T47D (cell line): ENCODE measurements around the gene LILRB5.
"Not testable (repeated sequence)": the region's sequence is repeated elsewhere in the genome, so short reads cannot be mapped to it uniquely, and the experiment has no call there.

ENCODE experiments used
- DNase-seq, 2 experiments: peaks; one replicate each; pipeline versions ENCODE4 v3.0.0 to v3.0.0-alpha.2; 2011 to 2012; ENCODE audit warnings: low read depth in 1 of 2, low spot score in 1 of 2
- JUND ChIP-seq: IDR thresholded peaks from 2 replicates; pipeline ENCODE4 v1.6.1; 2012; ENCODE audit warnings: low read depth
- in situ Hi-C: cut with HindIII; loops from 2 replicates; pipeline ENCODE4 v1.10.0; 2016; ENCODE audit warnings: low sequenced_read_pairs, low pct_unique_long_range_greater_than_20kb

LILRB5 gene

DNA sequence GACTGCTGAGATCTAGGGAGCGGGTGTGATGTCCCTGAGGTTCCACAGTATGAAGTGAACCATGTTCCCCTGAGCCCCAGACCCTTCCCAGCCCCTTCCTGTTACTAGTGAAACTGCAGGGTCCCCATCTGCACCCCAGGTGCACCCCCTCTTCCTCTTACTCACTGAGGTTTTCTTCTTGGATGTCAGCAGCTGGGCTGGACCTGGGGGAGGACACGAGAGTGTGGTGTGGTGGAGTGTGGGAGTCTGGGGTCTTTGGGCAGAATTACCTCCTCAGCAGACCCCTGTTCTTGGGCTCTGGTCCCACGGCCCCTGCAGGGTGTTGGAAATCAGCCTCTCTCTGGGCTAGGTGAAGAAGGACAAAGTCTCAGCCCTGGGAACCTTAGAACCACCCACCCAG lies 11.1 kb downstream of the LILRB5 start:
- TF ChIP-seq JUND: no peak
- no peak for DNase-seq
- in situ Hi-C loops: no loop called here

DNA sequence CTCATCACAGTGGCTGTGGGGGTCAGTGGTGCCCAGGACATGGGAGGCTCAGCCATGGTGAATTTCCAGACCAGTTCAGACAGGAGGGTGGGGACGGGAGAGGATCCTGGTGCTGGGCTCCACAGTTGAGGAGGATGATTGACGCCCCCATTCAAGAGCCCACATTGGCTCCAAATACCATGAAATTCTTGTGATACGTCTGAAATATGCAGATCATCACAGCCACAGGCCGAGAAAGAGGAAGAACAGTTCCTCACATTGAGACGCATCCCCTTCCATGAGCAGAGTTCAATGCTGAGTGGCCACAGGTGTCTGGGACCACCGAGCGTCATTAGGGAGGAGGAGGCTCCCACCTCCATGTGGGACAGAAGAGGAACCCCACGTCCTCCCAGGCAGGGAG lies 13.3 kb downstream of the LILRB5 start:
- DNase-seq, in situ Hi-C loops: not testable (repeated sequence)

DNA sequence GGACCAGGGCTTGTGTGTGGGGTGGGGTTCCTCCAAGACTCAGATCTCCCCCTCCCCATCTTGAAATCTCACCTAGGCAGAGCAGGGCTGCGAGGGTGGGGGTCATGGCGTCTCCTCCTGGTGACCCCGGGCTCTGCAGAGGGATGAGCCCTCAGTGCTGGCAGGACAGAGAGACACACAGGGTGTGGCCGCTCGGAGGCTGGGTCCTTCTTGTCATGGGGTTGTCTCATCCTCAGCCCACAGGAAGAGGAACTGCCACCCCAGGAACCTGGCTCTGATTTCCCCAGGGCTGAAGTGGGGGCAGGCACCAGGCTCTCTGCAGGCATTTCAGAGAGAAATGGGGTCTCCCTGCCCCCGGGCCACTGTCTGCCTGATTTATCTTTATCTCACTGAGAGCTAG lies 14.4 kb downstream of the LILRB5 start, which contains the start of gene LILRA6:
Gene LILRA6 (minus strand): TSS at position 145 of the 400 bp plus-strand sequence.
- not testable (repeated sequence) for DNase-seq

DNA sequence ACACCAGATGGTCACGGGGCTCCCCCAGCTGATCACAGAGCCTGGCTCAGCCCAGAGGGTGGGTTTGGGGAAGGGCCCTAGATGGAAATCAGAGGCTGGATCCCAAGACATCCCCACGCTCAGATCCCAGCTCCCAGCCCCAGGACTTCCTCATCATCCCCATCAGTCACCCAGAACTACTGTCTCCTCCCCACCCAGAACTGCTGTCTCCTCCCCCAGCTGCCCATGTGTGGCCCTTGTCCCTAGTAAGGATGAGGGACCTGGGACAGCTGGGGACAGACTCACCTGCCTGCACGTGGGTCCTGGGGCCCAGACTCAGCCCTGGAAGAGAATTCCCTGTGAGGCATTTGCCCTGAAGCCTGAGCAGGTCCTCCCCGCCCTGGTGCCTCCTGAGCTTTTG lies 14.8 kb downstream of the LILRB5 start:
- DNase-seq, in situ Hi-C loops: not testable (repeated sequence)

More for the DNA sequence above, 14.4 kb downstream of the LILRB5 start, which contains the start of gene LILRA6:
- in situ Hi-C loops: not testable (repeated sequence)

DNA sequence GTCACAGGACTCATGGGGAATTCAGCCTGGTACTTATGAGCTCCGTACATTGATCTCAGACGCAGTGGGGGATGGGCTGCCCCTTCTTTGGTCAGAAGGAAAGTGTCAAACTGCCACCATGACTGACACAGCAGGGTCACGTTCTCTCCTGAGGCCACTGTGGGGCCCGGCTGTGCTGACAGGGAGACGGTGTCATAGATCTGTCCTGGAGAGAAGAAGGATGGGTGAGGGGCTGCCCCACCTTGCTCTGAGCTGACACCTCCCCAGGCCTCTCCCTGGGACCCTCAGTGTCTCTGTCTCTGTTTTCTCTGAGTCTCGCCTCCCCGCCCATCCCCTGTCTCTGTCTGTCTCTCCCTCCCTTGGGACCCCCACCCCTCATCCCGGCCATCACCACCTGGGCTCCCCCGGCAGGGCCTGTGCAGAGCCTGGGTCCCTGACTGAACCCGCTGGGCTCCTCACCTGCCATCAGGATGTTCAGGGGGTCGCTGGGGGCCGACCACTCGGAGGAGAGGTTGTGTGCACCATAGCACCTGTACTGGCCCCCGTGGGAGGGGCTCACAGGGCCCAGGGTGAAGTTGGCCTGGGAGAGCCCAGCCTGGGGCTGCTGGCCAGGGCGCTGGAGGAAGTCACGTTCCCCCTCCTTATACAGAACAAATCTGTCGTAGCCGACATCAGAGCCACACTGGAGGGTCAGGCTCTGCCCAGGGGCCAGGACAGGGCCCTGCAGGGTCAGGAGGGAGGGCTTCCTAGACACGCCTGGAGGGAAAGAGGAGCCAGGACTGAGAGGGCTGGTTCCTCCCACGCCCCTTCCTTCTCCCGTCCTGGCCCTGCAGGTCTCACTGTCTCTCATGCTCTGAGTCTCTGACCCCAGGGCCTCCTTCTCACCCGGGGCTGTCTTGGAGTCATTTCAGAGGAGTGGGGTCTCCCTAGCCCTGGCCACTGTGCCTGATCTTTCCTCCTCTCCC lies 16.4 kb downstream of the LILRB5 start:
- DNase-seq, in situ Hi-C loops: not testable (repeated sequence)

DNA sequence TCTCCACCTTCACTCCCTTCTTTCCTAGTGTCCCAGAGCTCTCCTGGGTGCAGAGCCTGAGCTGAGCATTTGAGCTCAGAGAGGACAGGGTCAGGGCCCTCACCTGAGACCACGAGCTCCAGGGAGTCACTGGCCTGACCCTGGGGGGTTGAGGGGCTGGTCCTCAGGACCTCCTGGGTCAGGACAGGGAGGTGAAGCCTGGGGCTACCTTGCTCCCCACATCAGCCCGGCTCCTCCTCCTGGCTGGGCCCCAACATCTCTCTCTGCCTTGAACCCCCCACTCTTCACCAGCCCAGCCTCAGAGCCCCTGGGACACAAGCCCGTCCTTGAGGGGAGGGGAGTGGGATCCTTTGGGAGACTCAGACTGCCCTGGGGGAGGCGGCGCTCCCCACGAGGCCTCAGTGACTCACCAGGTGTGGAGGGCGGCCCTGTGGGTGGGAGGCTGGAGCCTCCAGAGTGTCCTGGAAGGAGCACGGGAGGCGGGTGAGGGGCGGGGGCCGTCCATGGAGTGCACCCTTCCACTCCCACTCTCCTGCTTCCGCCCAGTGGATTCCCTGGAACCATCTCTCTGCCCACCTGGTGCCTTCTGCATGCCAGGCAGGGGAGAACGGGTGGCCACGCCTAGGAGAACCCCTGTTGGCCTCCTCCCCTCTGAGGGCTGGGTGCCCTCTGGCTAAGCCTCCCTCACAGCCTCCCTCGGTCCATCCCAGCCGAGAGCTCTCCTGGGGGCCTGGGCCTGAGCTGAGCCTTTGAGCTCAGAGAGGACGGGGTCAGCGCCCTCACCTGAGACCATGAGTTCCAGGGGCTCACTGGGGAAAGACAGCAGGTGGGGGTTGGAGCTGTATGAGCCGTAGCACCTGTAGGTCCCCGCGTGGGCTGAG lies 17.3 kb downstream of the LILRB5 start:
- DNase-seq, in situ Hi-C loops: not testable (repeated sequence)

DNA sequence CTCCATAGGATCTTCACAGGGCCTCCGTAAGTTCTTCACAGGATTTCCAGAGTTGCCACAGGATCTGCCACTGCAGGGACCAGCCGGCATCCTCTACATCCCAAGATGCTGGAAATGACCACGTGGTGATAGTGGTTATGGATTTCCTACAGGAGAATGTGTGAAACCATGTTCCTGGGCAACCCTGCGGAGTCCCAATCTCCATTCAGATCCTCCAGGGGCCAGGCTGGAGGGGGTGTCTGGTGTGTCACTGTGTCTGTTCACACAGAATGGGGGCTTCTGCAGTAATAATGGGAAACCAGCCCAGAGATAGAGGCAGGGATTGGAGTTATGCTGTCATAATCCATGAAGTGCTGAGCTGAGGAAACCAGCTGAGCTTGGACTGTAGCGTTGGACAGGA lies 23.1 kb downstream of the LILRB5 start:
- in situ Hi-C loops: no loop called here
- TF ChIP-seq JUND: no peak

DNA sequence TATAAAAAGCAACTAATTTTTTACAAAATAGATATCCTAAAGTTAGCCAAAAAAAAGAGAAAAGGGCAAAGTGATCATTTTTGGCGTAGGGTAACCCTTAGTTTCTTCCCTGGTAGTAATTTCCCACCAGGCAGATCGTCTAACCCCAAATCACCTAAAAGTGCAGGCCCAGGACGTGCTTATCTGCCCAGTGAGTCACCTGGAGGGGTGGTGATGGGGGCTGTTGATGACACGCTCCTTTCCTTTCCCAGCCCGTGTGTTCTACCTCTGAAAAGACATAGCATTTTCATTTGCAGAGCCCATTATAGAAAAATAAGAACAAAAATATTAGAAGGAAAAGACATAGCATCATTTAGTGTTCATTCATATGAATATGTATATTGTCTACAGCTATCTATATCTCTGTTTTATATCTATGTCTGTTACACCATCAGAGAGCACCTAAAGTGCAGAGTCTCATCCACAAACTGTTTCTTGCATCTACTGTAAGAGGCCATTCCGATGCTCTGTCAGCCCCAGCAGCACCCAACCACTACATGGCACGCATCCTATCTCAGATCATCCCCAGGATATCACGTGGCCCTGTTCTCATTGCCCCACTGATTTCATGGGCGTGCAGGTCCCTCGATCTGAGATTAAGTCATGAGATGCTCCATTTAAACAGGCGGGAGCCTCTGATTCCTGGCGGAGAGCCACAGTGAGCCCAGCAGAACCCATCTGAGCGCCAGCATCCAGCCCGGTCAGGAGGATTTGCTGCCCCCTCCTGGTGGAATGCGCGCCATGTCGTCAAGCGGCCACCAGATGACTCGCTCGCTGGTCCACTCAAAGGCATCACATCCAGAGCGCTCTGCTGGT lies 25.8 kb downstream of the LILRB5 start:
- TF ChIP-seq JUND: no peak
- in situ Hi-C loops: no loop called here
- peak in 1 of 2 experiments; percentile 79 for DNase-seq

More for the DNA sequence above, 23.1 kb downstream of the LILRB5 start:
- DNase-seq: no peak

DNA sequence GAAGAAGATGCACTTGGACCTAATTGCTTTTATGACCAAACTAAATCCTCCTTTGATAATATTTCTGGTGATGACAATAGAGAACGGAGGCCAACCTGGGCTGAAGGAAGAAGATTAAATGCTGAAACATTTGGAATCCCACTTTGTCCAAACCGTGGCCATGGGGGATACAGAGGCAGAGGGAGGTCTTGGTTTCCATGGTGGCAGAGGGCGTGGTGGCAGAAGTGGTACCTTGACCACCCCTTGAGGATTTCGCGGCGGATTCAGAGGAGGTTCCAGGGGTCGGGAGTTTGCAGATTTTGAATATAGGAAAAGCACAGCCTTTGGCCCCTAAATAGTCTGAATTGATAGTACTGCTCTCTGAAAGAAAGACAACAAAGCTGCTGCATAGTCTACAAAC lies 27.0 kb downstream of the LILRB5 start:
- DNase-seq: no peak
- in situ Hi-C loops: no loop called here
- TF ChIP-seq JUND: no peak

DNA sequence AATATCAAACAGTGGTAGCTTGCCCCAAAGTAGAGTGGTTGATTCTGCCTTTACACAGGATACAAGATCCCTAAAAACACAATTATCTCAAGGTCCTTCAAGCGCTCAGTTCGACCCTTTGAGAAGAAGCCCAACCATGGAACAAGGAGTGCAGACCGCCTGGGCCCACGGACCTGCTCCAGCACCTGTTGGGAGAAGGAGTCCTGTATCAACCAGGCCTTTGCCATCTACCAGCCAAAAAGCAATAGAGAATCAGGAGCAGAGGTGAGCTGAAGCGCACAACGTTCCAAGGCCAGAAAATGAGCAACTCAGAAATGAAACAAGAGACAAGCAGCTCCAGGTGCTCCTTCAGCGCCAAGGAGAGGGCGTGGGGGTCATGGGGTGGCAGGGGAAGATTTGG lies 27.9 kb downstream of the LILRB5 start:
- no peak for DNase-seq
- in situ Hi-C loops: no loop called here
- no peak for TF ChIP-seq JUND

DNA sequence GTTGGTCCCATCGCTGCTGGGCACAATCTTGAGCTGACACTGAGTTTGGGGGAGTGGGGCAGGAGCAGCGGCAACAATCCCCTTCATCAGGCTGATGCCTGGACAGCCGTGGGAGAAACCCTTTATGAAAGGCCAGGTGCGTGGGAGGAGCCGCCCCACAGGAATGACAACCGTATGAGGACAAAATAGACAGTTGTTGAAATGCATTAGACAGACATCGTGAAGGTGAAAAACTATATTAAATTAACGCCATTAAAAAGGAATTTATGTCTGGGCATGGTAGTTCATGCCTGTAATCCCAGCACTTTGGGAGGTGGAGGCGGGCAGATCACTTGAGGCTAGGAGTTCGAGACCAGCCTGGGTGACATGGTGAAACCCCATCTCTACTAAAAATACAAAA lies 32.5 kb downstream of the LILRB5 start:
- DNase-seq, in situ Hi-C loops: not testable (repeated sequence)

DNA sequence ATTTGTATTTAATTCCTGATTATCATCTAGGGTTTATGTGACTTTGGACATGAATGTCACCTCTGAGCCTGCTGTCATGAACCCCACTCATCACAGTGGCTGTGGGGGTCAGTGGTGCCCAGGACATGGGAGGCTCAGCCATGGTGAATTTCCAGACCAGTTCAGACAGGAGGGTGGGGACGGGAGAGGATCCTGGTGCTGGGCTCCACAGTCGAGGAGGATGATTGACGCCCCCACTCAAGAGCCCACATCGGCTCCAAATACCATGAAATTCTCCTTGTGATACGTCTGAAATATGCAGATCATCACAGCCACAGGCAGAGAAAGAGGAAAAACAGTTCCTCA lies 33.2 kb downstream of the LILRB5 start:
- in situ Hi-C loops, DNase-seq: not testable (repeated sequence)

DNA sequence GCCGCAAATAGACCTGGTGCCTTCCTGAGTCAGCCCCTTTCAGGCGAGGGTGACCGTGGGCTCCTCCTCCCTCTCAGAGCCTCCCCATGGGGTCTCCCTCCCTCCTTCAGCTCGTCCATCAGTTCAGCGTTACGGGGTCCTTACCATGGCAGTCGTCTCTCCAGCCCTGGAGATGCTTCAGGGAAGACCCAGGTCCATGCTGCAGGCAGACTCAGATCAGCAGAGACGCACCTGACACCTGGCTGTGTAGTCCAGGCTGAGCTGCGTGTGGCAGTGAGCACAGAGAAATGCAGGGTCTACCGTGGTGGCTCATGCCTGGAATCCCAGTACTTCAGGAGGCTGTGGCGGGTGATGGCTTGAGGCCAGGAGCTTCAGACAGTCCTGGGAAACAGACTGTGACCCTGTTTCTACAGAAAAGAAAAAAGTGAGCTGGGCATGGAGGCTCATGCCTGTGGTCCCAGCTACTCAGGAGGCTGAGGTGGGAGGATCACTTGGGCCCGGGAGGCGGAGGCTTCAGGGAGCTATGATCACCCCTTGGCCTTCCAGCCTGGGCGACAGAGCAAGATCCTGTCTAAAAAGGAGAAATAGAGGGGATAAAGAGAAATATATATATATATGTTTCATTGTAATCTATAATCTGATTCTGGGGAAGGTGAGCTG lies 33.7 kb downstream of the LILRB5 start:
- DNase-seq, in situ Hi-C loops: not testable (repeated sequence)

DNA sequence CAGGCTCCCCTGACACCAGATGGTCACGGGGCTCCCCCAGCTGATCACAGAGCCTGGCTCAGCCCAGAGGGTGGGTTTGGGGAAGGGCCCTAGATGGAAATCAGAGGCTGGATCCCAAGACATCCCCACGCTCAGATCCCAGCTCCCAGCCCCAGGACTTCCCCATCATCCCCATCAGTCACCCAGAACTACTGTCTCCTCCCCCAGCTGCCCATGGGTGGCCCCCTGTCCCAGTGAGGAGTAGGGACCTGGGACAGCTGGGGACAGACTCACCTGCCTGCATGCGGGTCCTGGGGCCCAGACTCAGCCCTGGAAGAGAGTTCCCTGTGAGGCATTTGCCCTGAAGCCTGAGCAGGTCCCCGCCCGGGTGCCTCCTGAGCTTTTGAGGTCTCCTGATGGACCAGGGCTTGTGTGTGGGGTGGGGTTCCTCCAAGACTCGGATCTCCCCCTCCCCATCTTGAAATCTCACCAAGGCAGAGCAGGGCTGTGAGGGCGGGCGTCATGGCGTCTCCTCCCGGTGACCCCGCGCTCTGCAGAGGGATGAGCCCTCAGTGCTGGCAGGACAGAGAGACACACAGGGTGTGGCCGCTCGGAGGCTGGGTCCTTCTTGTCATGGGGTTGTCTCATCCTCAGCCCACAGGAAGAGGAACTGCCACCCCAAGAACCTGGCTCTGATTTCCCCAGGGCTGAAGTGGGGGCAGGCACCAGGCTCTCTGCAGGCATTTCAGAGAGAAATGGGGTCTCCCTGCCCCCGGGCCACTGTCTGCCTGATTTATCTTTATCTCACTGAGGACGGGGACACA lies 34.4 kb downstream of the LILRB5 start, which contains the start of gene LILRB3:
Gene LILRB3 (minus strand): TSS at position 534 of the 803 bp plus-strand sequence. CDS start 31 bp downstream, at position 503.
- in situ Hi-C loops, DNase-seq: not testable (repeated sequence)

DNA sequence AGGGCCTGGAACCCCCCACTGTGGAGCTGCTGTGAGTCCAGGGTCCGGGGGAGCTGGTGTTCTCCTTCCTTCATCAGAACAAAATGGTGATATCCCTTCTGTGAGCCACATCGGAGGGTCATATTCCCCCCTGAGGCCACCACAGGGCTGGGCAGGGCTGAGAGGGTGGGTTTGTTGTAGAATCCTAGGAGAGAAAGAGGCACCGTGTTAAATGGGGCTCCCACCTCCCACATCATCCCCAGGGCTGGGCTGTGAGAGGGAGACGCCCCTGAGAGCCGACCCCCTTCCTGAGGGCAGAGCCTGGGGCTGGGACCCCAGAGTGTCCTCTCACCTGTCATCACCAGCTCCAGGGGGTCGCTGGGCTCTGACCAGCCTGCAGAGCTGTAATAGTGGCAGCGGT lies 35.1 kb downstream of the LILRB5 start:
- in situ Hi-C loops, DNase-seq: not testable (repeated sequence)

DNA sequence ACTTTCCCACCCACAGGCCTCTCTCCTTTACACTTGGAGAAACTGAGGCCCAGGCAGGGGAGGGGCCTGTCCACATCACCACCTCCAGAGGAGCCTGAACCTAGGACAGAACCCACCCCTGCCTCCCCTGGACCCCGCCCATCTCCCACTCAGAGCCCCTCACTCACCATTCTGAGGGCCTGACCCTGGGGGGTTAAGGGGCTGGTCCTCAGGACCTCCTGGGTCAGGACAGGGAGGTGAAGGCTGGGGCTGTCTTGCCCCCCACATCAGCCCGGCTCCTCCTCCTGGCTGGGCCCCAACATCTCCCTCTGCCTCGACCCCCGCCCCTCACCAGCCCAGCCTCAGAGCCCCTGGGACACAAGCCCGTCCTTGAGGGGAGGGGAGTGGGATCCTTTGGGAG lies 37.4 kb downstream of the LILRB5 start:
- in situ Hi-C loops, DNase-seq: not testable (repeated sequence)
